ENCODE measurements around the gene MYORG. TPM values are rescaled to one million over a fixed set of nuclear protein-coding genes. Genes with fewer than 3 reads are reported as not detected.

The MYORG gene
- total RNA-seq, 1 experiment from 2014 or later, result 11.5 TPM

GRCh38 chr9:34383904-34384303 lies 7.2 kb upstream of the MYORG start:
- Mint-ChIP-seq H3K27ac (ENCODE audit: unreplicated experiment) (no peak overlapping the region), H3K4me3 (ENCODE audit: low read depth, unreplicated experiment) (no peak overlapping the region), H3K36me3 (ENCODE audit: insufficient read depth, unreplicated experiment) (peaks cover 10% of the 10 kb centered on the region), H3K27me3 (ENCODE audit: unreplicated experiment) (peaks cover 42% of the 10 kb centered on the region), H3K4me1 (ENCODE audit: low read depth, unreplicated experiment) (peaks cover 9% of the 10 kb centered on the region), H3K9me3 (ENCODE audit: low read depth, unreplicated experiment) (no peaks in the 10 kb centered on the region)
- BruUV-seq (replicated peaks), result no TSS peak
- intact Hi-C loops (cut with micrococcal nuclease; ENCODE audit: unreplicated experiment), result no loop called here
- DNase-seq, result no peak
- CTCF ChIA-PET, result no interaction called here
- TF ChIP-seq CTCF (IDR thresholded peaks at IDR 0.05; ENCODE audit: unreplicated experiment), result no peak

- TF ChIP-seq CTCF (IDR thresholded peaks at IDR 0.05; ENCODE audit: unreplicated experiment), result no peak
Measured at GRCh38 chr9:34382879-34383278, 6.2 kb upstream of the MYORG start.

GRCh38 chr9:34382054-34382453 lies 5.4 kb upstream of the MYORG start:
- Mint-ChIP-seq H3K4me1 (ENCODE audit: low read depth, unreplicated experiment) (peaks cover 16% of the 10 kb centered on the region), H3K27me3 (ENCODE audit: unreplicated experiment) (peaks cover 47% of the 10 kb centered on the region), H3K36me3 (ENCODE audit: insufficient read depth, unreplicated experiment) (peaks cover 12% of the 10 kb centered on the region), H3K9me3 (ENCODE audit: low read depth, unreplicated experiment) (no peaks in the 10 kb centered on the region), H3K4me3 (ENCODE audit: low read depth, unreplicated experiment) (no peak overlapping the region), H3K27ac (ENCODE audit: unreplicated experiment) (no peak overlapping the region)
- no peak for DNase-seq
- no TSS peak for BruUV-seq (replicated peaks)
- TF ChIP-seq CTCF (IDR thresholded peaks at IDR 0.05; ENCODE audit: unreplicated experiment), result no peak
- intact Hi-C loops (cut with micrococcal nuclease; ENCODE audit: unreplicated experiment), result no loop called here
- CTCF ChIA-PET, result no interaction called here

More at GRCh38 chr9:34382879-34383278, 6.2 kb upstream of the MYORG start:
- Mint-ChIP-seq H3K36me3 (ENCODE audit: insufficient read depth, unreplicated experiment) (peaks cover 10% of the 10 kb centered on the region), H3K9me3 (ENCODE audit: low read depth, unreplicated experiment) (no peaks in the 10 kb centered on the region), H3K27me3 (ENCODE audit: unreplicated experiment) (peaks cover 47% of the 10 kb centered on the region), H3K4me3 (ENCODE audit: low read depth, unreplicated experiment) (no peak overlapping the region), H3K4me1 (ENCODE audit: low read depth, unreplicated experiment) (peaks cover 16% of the 10 kb centered on the region), H3K27ac (ENCODE audit: unreplicated experiment) (no peak overlapping the region)
- intact Hi-C loops (cut with micrococcal nuclease; ENCODE audit: unreplicated experiment), result no loop called here
- no peak for DNase-seq
- no TSS peak for BruUV-seq (replicated peaks)
- CTCF ChIA-PET, result no interaction called here

- Mint-ChIP-seq H3K36me3 (ENCODE audit: insufficient read depth, unreplicated experiment) (peaks cover 19% of the 10 kb centered on the region), H3K4me3 (ENCODE audit: low read depth, unreplicated experiment) (peak overlapping the region; percentile 56), H3K4me1 (ENCODE audit: low read depth, unreplicated experiment) (peaks cover 16% of the 10 kb centered on the region), H3K9me3 (ENCODE audit: low read depth, unreplicated experiment) (no peaks in the 10 kb centered on the region), H3K27ac (ENCODE audit: unreplicated experiment) (no peak overlapping the region), H3K27me3 (ENCODE audit: unreplicated experiment) (peaks cover 47% of the 10 kb centered on the region)
- no peak for DNase-seq
- no peak for TF ChIP-seq CTCF (IDR thresholded peaks at IDR 0.05; ENCODE audit: unreplicated experiment)
- BruUV-seq (replicated peaks), result no TSS peak
- intact Hi-C loops (cut with micrococcal nuclease; ENCODE audit: unreplicated experiment), result no loop called here
- CTCF ChIA-PET, result no interaction called here
Measured at GRCh38 chr9:34381323-34381722, 4.6 kb upstream of the MYORG start.

Data from Calu3 (cell line).